Measurements from ENCODE around the gene HDGF.

HDGF gene

DNA sequence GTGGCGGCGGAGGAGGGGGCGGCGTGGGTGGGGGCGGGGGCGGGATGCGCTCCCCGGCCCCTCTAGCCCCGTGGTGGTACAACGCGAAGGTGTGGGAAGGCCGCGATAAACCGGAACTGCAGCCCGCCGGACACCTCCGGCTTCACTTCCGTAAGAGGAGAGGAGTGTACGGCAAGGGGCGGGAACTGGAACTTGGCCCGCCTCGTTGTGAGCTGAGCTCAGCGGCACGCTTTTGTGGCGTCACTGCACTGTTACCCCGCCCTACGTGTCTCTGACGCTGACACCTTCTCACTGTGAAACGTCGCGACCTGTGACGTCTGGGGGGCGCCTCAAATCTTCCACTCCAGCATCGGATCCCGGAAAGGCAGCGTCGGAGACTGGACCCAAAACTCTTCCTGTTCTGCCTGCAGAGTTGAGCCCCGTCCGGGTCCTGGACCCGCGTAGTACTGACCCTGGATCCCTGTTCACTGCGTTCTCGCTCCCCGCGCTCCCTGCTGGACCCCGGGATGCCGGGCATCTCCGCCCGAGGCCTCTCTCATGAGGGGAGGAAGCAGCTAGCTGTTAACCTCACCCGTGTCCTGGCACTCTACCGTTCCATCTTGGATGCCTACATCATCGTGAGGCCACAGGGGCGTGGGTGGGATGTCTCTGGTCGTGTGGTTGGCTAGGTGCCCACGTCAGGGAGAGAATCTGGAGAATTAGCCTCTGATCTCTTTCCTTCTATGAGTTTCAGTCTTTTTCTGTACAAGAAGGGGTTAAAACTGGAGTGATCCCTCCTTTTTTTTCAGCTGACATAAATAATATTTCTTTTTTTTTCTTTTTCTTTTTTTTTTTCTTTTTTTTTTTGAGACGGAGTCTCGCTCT, 22.6 kb downstream of the HDGF start, which contains the start of gene ISG20L2:
ISG20L2 (minus strand) TSS at position 168 of the 864 bp plus-strand sequence. CDS start 1,114 bp downstream, outside the sequence.
- peak within 1 kb of the TSS; percentile 97 for H3K4me3 ChIP-seq (ENCODE audit: low read length)
- peaks cover 27% of the 10 kb centered on the region for H3F3A ChIP-seq (ENCODE audit: control insufficient read depth, insufficient read depth)
- peaks cover 24% of the 10 kb centered on the region for H4K20me1 ChIP-seq (ENCODE audit: control insufficient read depth, insufficient read depth, low read depth, low read length)
- H3K27ac ChIP-seq (ENCODE audit: low read depth, low read length) = peak within 1 kb of the TSS; percentile 73
- peaks cover 66% of the 10 kb centered on the region for H3K79me2 ChIP-seq (ENCODE audit: control insufficient read depth, low read length)
- H3K27me3 ChIP-seq (ENCODE audit: control insufficient read depth, low read length) = no peaks in the 10 kb centered on the region
- H3K9me3 ChIP-seq (ENCODE audit: control insufficient read depth, insufficient read depth, low read length) = no peaks in the 10 kb centered on the region
- peaks cover 32% of the 10 kb centered on the region for H3K4me1 ChIP-seq (ENCODE audit: control insufficient read depth, low read length)
- H3K4me2 ChIP-seq (ENCODE audit: low read length) = peak within 1 kb of the TSS; percentile 92
- no peaks in the 10 kb centered on the region for H3K9me2 ChIP-seq (replicated peaks; ENCODE audit: control insufficient read depth, low read length)
- H3K36me3 ChIP-seq (ENCODE audit: control insufficient read depth, low read length) = peaks cover 81% of the 10 kb centered on the region
- TF ChIP-seq EZH2phosphoT487 (IDR thresholded peaks at IDR 0.05; ENCODE audit: borderline replicate concordance, low read length) = no peak
- TF ChIP-seq, protein P1, sequence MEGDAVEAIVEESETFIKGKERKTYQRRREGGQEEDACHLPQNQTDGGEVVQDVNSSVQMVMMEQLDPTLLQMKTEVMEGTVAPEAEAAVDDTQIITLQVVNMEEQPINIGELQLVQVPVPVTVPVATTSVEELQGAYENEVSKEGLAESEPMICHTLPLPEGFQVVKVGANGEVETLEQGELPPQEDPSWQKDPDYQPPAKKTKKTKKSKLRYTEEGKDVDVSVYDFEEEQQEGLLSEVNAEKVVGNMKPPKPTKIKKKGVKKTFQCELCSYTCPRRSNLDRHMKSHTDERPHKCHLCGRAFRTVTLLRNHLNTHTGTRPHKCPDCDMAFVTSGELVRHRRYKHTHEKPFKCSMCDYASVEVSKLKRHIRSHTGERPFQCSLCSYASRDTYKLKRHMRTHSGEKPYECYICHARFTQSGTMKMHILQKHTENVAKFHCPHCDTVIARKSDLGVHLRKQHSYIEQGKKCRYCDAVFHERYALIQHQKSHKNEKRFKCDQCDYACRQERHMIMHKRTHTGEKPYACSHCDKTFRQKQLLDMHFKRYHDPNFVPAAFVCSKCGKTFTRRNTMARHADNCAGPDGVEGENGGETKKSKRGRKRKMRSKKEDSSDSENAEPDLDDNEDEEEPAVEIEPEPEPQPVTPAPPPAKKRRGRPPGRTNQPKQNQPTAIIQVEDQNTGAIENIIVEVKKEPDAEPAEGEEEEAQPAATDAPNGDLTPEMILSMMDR (IDR thresholded peaks at IDR 0.05; ENCODE audit: low read depth, low read length, poor library complexity, severe bottlenecking) = no peak

DNA sequence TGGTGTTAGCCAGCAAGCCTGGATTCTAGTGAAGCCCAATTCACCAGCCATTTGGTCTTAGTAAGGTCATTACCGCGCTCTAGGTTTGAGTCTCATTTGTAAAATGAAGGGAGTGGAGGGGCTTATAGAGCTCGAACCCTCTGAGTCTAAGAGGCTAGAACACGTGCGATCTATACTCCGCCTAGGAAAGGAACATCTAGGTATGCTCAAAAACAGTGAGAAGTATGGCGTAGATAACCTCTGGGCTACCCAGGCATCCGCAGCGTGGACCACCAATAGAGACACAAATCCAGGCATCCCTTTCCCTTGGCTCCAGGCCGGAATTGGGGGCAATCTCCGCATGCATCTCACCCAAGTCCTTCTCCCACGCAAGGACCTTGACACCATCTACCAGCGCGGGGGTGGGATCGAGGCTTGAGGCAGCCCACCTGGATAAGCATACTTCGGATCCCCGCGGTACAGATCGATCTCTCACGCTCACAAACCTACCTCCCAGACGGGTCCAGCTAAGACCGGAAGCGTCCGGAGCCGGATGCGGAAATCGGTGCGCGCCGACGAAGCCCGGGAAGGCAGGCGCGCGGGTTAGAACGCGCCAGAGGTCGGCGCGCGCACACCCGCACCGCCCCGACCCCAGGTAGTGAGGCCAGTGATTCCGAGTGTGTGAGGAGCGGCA, 23.4 kb downstream of the HDGF start, which contains the start of gene METTL25B:
METTL25B (plus strand) TSS at position 544 of the 673 bp plus-strand sequence. CDS start 636 bp downstream, outside the sequence.
- no peaks in the 10 kb centered on the region for H3K9me2 ChIP-seq (replicated peaks; ENCODE audit: control insufficient read depth, low read length)
- peak within 1 kb of the TSS; percentile 73 for H3K27ac ChIP-seq (ENCODE audit: low read depth, low read length)
- H4K20me1 ChIP-seq (ENCODE audit: control insufficient read depth, insufficient read depth, low read depth, low read length) = peaks cover 29% of the 10 kb centered on the region
- H3F3A ChIP-seq (ENCODE audit: control insufficient read depth, insufficient read depth) = peaks cover 27% of the 10 kb centered on the region
- peaks cover 36% of the 10 kb centered on the region for H3K4me1 ChIP-seq (ENCODE audit: control insufficient read depth, low read length)
- H3K4me3 ChIP-seq (ENCODE audit: low read length) = peak within 1 kb of the TSS; percentile 97
- no peaks in the 10 kb centered on the region for H3K9me3 ChIP-seq (ENCODE audit: control insufficient read depth, insufficient read depth, low read length)
- peak within 1 kb of the TSS; percentile 92 for H3K4me2 ChIP-seq (ENCODE audit: low read length)
- H3K27me3 ChIP-seq (ENCODE audit: control insufficient read depth, low read length) = no peaks in the 10 kb centered on the region
- peaks cover 74% of the 10 kb centered on the region for H3K79me2 ChIP-seq (ENCODE audit: control insufficient read depth, low read length)
- peaks cover 81% of the 10 kb centered on the region for H3K36me3 ChIP-seq (ENCODE audit: control insufficient read depth, low read length)
- TF ChIP-seq, protein P1 (IDR thresholded peaks at IDR 0.05; ENCODE audit: low read depth, low read length, poor library complexity, severe bottlenecking) = no peak
- TF ChIP-seq EZH2phosphoT487 (IDR thresholded peaks at IDR 0.05; ENCODE audit: borderline replicate concordance, low read length) = no peak

DNA sequence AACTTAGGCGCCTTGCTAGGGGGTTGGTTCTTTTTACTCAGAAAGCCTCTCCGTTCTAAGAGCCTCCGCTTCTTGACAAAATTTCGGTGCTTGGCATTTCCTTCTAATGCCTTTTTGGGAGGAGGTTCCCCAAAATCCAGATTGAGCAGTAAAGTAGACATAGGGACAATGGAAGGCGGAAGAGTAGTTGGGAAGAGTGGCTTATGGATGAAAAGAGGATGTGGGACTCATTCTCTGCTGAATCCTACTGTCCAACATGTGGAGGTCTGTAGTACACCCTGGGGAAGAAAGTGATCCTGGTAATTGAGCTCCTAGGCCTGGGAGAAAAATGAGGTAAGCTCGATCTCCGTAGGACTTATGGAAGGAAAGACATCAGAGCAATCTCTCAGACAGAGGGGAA, 24.0 kb downstream of the HDGF start:
- H3K9me2 ChIP-seq (replicated peaks; ENCODE audit: control insufficient read depth, low read length) = no peaks in the 10 kb centered on the region
- H3K27me3 ChIP-seq (ENCODE audit: control insufficient read depth, low read length) = no peaks in the 10 kb centered on the region
- H3K4me1 ChIP-seq (ENCODE audit: control insufficient read depth, low read length) = peaks cover 36% of the 10 kb centered on the region
- TF ChIP-seq EZH2phosphoT487 (IDR thresholded peaks at IDR 0.05; ENCODE audit: borderline replicate concordance, low read length) = no peak
- TF ChIP-seq, protein P1 (IDR thresholded peaks at IDR 0.05; ENCODE audit: low read depth, low read length, poor library complexity, severe bottlenecking) = no peak
- peaks cover 29% of the 10 kb centered on the region for H4K20me1 ChIP-seq (ENCODE audit: control insufficient read depth, insufficient read depth, low read depth, low read length)
- peaks cover 79% of the 10 kb centered on the region for H3K79me2 ChIP-seq (ENCODE audit: control insufficient read depth, low read length)
- peak overlapping the region; percentile 97 for H3K4me3 ChIP-seq (ENCODE audit: low read length)
- peaks cover 24% of the 10 kb centered on the region for H3F3A ChIP-seq (ENCODE audit: control insufficient read depth, insufficient read depth)
- H3K9me3 ChIP-seq (ENCODE audit: control insufficient read depth, insufficient read depth, low read length) = no peaks in the 10 kb centered on the region
- H3K36me3 ChIP-seq (ENCODE audit: control insufficient read depth, low read length) = peaks cover 80% of the 10 kb centered on the region
- peak overlapping the region; percentile 73 for H3K27ac ChIP-seq (ENCODE audit: low read depth, low read length)
- peak overlapping the region; percentile 91 for H3K4me2 ChIP-seq (ENCODE audit: low read length)
